A673 (cell line): Measurements from ENCODE around the gene KCNJ18. TPM values are rescaled to one million over a fixed set of nuclear protein-coding genes. Genes with fewer than 3 reads are reported as not detected.
"Not testable (repeated sequence)": the region's sequence is repeated elsewhere in the genome, so short reads cannot be mapped to it uniquely, and the experiment has no call there.

Experiments
- BruUV-seq: library from RNA; stranded (reverse); fragments of 400-500 nt; replicated peaks from 2 replicates; lab custom pipeline; 2021; lab: Mats Ljungman, UMichigan
- CTCF ChIA-PET: fragments of 300-600 bp; sonication (Branson Sonifier 250); formaldehyde crosslinking; loops from one replicate; lab custom pipeline; 2022; ENCODE audit warnings: antibody characterized with exemption; lab: Charles Lee
- POLR2A ChIA-PET: fragments of 300-600 bp; sonication (Branson Sonifier 250); formaldehyde crosslinking; loops from one replicate; lab custom pipeline; 2022; ENCODE audit warnings: antibody characterized with exemption; ENCODE audit not compliant: low non-redundant PET; lab: Charles Lee
- DNase-seq: peaks from one replicate; pipeline ENCODE4 v3.0.0-alpha.2; 2015; ENCODE audit warnings: low spot score
- H3K27ac ChIP-seq: fragments of 200-600 bp; sonication (generic); 2 replicates; pipeline ENCODE4 v1.5.1; 2016; ENCODE audit warnings: mixed run types, low read depth, mild to moderate bottlenecking, mixed read lengths, antibody characterized with exemption, low read length; ENCODE audit not compliant: poor library complexity, severe bottlenecking
- H3K27me3 ChIP-seq: fragments of 200-600 bp; sonication (generic); replicated peaks from 2 replicates; pipeline ENCODE4 v1.6.1; 2017; ENCODE audit warnings: mixed run types, low read depth, mild to moderate bottlenecking, mixed read lengths, antibody characterized with exemption, low read length; ENCODE audit not compliant: insufficient read depth, poor library complexity
- H3K36me3 ChIP-seq: fragments of 200-600 bp; sonication (generic); 2 replicates; pipeline ENCODE4 v1.6.1; 2016; ENCODE audit warnings: mixed run types, mild to moderate bottlenecking, mixed read lengths, antibody characterized with exemption, low read length; ENCODE audit not compliant: insufficient read depth, poor library complexity, severe bottlenecking
- H3K4me1 ChIP-seq: fragments of 200-600 bp; sonication (generic); 2 replicates; pipeline ENCODE4 v1.6.1; 2017; ENCODE audit warnings: mixed run types, mild to moderate bottlenecking, mixed read lengths, antibody characterized with exemption, low read length; ENCODE audit not compliant: insufficient read depth, poor library complexity, severe bottlenecking
- H3K4me3 ChIP-seq: fragments of 200-600 bp; sonication (generic); 2 replicates; pipeline ENCODE4 v1.5.1; 2016; ENCODE audit warnings: low read depth, mixed run types, mild to moderate bottlenecking, mixed read lengths, low read length; ENCODE audit not compliant: poor library complexity, severe bottlenecking
- H3K9me3 ChIP-seq: fragments of 200-600 bp; sonication (generic); 2 replicates; pipeline ENCODE4 v1.6.1; 2016; ENCODE audit warnings: mixed run types, low read depth, mild to moderate bottlenecking, mixed read lengths, antibody characterized with exemption, low read length; ENCODE audit not compliant: poor library complexity, severe bottlenecking
- intact Hi-C: fragments of 100-400 bp; cut with micrococcal nuclease; formaldehyde crosslinking; loops from one replicate; pipeline ENCODE4 v1.10.0; 2022; ENCODE audit not compliant: unreplicated experiment
- total RNA-seq: library from RNA; stranded (reverse); gene quantifications from 2 replicates; pipeline ENCODE4 v1.2.3, GENCODE V29; 2021

KCNJ18 gene
- total RNA-seq, 1 experiment from 2014 or later = not detected

DNA sequence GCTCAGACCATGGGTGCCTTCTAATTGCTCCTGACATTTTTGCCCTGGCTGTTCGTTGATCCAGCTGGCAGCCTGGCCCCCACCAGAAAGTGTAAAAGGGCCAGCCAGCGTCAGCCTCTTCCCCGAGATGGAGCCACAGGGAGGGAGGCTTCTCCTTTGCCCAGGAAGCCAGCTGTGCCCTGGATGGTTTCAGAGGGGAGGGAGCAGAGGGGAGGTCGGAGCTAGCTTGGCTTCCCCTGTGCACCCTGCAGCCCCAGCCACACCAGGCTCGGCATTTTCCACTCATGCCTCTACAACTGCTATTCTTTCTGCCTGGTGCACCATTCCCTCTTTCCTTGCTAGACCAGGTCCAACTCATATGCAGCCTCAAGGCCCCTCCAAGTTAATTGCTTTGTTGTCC lies 56.4 kb downstream of the KCNJ18 start:
- H3K9me3 ChIP-seq, intact Hi-C loops, H3K36me3 ChIP-seq, DNase-seq, POLR2A ChIA-PET, H3K27me3 ChIP-seq, H3K4me1 ChIP-seq, CTCF ChIA-PET, H3K4me3 ChIP-seq, BruUV-seq, H3K27ac ChIP-seq: not testable (repeated sequence)

DNA sequence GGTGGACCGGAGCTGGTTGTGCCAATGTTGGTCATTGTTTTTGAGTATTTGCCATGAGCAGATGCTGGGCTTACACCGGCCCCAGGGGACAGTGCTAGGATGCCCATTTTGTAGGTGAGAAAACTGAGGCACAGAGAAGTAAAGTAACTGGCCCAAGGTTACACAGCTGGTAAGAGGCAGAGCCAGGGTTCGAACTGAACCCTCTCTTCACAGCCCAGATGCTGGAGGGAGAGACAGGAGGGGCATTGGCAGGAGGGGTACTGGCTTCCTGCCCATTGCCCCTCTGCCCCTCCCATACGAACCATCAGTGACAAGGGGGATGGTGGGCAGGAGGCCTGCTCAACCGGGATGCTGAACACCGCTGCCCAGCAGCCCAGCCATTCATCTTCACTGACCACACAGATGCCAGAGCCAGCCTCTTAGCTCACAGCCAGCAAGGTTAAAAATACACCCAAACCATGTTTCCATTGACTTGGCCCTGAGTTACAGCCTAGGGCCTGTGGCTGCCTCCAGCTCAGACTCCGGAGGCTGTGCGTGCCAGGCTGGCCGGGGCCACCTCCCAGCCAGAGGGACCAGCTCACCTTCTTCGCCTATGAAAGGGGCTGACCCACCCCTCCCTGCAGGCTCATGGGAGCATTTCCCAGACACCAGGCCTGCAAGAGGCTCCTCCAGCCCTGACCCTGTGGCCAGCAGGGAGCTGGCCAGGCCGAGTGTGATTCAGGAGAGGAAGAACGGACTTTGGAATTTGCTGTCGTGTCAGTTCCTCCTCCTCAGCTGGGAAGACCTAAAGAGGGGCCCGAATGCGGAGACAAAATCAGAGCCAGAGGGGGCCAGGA lies 57.6 kb downstream of the KCNJ18 start:
- H3K27ac ChIP-seq, H3K36me3 ChIP-seq, POLR2A ChIA-PET, H3K9me3 ChIP-seq, H3K4me3 ChIP-seq, H3K4me1 ChIP-seq, BruUV-seq, intact Hi-C loops, CTCF ChIA-PET, DNase-seq, H3K27me3 ChIP-seq: not testable (repeated sequence)

DNA sequence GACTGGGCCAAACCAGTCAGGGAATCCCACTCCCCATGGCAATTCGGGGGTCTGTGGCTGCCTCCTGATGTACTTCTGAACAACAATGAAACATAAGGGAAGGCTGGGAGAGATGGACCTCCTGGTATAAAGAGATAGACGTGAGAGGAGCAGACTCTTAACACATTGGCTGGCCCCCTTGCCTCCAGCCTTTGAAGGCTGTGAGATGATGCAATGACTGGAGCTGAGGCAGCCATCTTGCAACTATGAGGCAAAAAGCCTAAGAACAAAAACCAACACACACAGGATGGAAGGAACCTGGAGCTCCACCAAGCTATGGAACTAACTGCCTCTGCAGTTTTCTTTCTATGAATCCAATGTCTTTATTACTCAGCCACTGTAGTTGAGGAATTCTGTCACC lies 58.8 kb downstream of the KCNJ18 start:
- intact Hi-C loops, POLR2A ChIA-PET, H3K27ac ChIP-seq, H3K27me3 ChIP-seq, CTCF ChIA-PET, DNase-seq, BruUV-seq, H3K4me1 ChIP-seq, H3K4me3 ChIP-seq, H3K36me3 ChIP-seq, H3K9me3 ChIP-seq: not testable (repeated sequence)
